Left ventricle myocardium inferior (tissue), 1 donor: Measurements from ENCODE around the gene ADAM10. TPM values are rescaled to one million over a fixed set of nuclear protein-coding genes. Genes with fewer than 3 reads are reported as not detected.

Experiments used
- DNase-seq: peaks from one replicate; pipeline ENCODE4 v3.0.0-alpha.2; 2020
- H3K27ac ChIP-seq: fragments of 200-600 bp; replicated peaks from 2 replicates; pipeline ENCODE4 v1.8.0; 2021
- H3K27me3 ChIP-seq: fragments of 200-600 bp; 2 replicates; pipeline ENCODE4 v1.8.0; 2021; ENCODE audit warnings: low read depth
- H3K36me3 ChIP-seq: fragments of 200-600 bp; 2 replicates; pipeline ENCODE4 v1.8.0; 2021
- H3K4me1 ChIP-seq: fragments of 200-600 bp; 2 replicates; pipeline ENCODE4 v1.8.0; 2021
- H3K4me3 ChIP-seq: fragments of 200-600 bp; 2 replicates; pipeline ENCODE4 v1.8.0; 2021; ENCODE audit warnings: mild to moderate bottlenecking, moderate library complexity
- H3K9me3 ChIP-seq: fragments of 200-600 bp; replicated peaks from 2 replicates; pipeline ENCODE4 v1.8.0; 2021
- CTCF ChIP-seq: fragments of 200-600 bp; IDR thresholded peaks from 2 replicates; pipeline ENCODE4 v1.8.0; 2021; ENCODE audit warnings: antibody characterized with exemption, mild to moderate bottlenecking, borderline replicate concordance
- intact Hi-C: fragments of 100-400 bp; cut with micrococcal nuclease; formaldehyde crosslinking; loops from one replicate; pipeline ENCODE4 v1.11.0; 2022
- total RNA-seq: library from RNA; stranded (reverse); fragmentation: NEBNext Ultra II Directional; extraction: Animal tissue kit (Norgen Biotek cat#: 25700); gene quantifications from one replicate; pipeline ENCODE4 v1.2.1, GENCODE V29; 2021
- donor health status: DM: no; HTN: yes; CAD: no; lungs with severe emphysema.

The ADAM10 gene
- total RNA-seq, 1 donor from 2014 or later, result 74.0 TPM

GRCh38 chr15:58553365-58553918, 196.1 kb downstream of the ADAM10 start:
- Histone ChIP-seq H3K9me3 (no peaks in the 10 kb centered on the region), H3K4me3 (no peak overlapping the region), H3K27me3 (no peaks in the 10 kb centered on the region), H3K36me3 (no peaks in the 10 kb centered on the region), H3K4me1 (peaks cover 29% of the 10 kb centered on the region), H3K27ac (no peak overlapping the region)
- intact Hi-C loops, result no loop called here
- no peak for DNase-seq
- TF ChIP-seq CTCF, result no peak

- no peak for DNase-seq
- Histone ChIP-seq H3K36me3 (no peaks in the 10 kb centered on the region), H3K27me3 (no peaks in the 10 kb centered on the region), H3K4me1 (peaks cover 37% of the 10 kb centered on the region), H3K27ac (peak overlapping the region; percentile 27), H3K4me3 (peak overlapping the region; percentile 43), H3K9me3 (no peaks in the 10 kb centered on the region)
- TF ChIP-seq CTCF, result no peak
- intact Hi-C loops, result no loop called here
Measured at GRCh38 chr15:58552505-58553364, 196.8 kb downstream of the ADAM10 start.

- H3K9me3 ChIP-seq, result no peaks in the 10 kb centered on the region
- peak overlapping the region; percentile 43 for H3K4me3 ChIP-seq
- no peaks in the 10 kb centered on the region for H3K36me3 ChIP-seq
- intact Hi-C loops, result no loop called here
- H3K27me3 ChIP-seq, result no peaks in the 10 kb centered on the region
- no peak for TF ChIP-seq CTCF
- DNase-seq, result no peak
- peaks cover 45% of the 10 kb centered on the region for H3K4me1 ChIP-seq
- H3K27ac ChIP-seq, result peak overlapping the region; percentile 27
Measured at GRCh38 chr15:58551764-58552504, 197.6 kb downstream of the ADAM10 start.

GRCh38 chr15:58551084-58551763, 198.3 kb downstream of the ADAM10 start:
- TF ChIP-seq CTCF, result no peak
- H3K4me1 ChIP-seq, result peaks cover 52% of the 10 kb centered on the region
- H3K9me3 ChIP-seq, result no peaks in the 10 kb centered on the region
- H3K36me3 ChIP-seq, result no peaks in the 10 kb centered on the region
- H3K27ac ChIP-seq, result no peak overlapping the region
- DNase-seq, result no peak
- H3K27me3 ChIP-seq, result no peaks in the 10 kb centered on the region
- intact Hi-C loops, result no loop called here
- no peak overlapping the region for H3K4me3 ChIP-seq

GRCh38 chr15:58549785-58550074, 199.8 kb downstream of the ADAM10 start:
- no peaks in the 10 kb centered on the region for H3K27me3 ChIP-seq
- peaks cover 56% of the 10 kb centered on the region for H3K4me1 ChIP-seq
- TF ChIP-seq CTCF, result no peak
- peak overlapping the region; percentile 74 for H3K27ac ChIP-seq
- intact Hi-C loops, result no loop called here
- no peaks in the 10 kb centered on the region for H3K36me3 ChIP-seq
- DNase-seq, result no peak
- no peak overlapping the region for H3K4me3 ChIP-seq
- H3K9me3 ChIP-seq, result no peaks in the 10 kb centered on the region
